GM19043 (cell line): ENCODE data around the gene SATB1.

Source experiments
- ATAC-seq: cut with Tn5 transposase; IDR thresholded peaks from one replicate; pipeline ENCODE4 v1.9.1; 2021; ENCODE audit warnings: low read depth; ENCODE audit not compliant: unreplicated experiment

The SATB1 gene

DNA sequence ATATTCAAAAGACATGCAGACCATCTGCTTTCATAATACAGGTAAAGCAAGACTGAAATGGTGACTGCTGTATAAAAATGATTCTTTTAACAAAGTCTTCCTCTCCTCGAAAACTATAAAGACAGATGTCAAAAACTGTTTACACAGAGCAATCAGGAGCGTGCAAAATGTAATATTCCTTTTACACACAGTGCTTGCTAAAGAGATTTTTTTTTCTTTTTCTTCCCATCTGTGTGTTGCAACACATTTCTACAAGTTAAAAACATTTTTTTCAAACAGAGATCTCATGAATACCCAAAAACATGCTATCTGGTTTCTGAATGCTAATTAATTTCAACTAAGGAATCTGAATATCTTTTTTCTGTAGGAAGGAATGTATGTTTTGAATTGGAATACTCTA, 22.1 kb downstream of the SATB1 start:
- ATAC-seq = no peak

DNA sequence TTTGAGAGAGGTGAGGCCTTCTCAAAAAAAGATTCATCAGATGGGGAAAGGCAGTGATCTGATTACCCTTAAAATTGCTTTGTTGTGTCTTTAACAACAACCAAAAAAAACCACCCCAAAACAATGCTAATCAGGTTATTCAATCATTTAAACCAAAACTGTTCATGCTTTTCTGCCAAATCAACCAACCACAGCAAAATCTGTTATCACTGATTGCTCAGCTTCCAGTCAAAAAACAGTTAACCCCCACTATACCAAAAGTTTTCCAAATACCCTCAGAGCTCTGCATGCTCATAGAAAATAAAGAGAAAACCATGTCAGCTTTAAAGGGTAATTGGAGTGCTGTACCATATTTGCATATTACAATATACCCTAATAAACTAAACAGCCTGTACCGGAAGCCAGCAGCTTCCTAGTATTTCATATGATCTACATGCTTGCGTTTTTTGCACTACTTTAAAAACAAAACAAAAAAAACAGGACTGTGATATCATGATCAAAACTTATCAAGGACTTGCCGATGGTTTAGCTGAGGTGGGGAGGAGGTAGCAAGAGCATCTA, 22.8 kb downstream of the SATB1 start:
- ATAC-seq = no peak

DNA sequence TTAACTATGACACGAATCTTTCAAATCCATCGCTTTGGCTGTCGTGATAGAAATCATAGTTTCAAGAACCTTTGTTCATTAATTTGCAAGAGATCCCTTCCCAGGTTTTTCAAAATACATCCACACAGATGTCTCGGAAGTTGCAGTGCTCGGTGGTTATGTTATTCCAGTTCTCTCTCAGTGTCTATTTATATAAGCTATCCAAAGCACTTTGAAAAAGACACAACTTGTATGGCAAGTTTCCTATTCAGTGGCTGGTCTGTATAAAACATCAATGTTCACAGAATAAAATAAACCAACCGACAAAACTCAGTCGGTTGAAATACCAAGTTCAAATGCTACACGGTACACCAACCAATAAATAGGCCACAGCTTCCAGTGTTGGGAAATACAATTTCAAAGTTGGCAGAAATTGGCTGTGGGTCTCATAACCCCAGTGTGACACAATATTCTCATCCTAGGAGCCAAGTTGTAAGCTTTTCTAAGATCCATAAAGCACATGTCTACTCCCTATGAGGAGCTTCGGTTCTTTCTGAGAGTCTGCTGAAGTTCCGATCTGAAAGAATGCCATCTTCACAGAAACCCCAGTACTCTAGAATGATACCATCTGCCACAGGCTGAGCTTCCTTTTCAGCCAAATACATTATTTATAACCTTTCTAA, 23.7 kb downstream of the SATB1 start:
- ATAC-seq = no peak

DNA sequence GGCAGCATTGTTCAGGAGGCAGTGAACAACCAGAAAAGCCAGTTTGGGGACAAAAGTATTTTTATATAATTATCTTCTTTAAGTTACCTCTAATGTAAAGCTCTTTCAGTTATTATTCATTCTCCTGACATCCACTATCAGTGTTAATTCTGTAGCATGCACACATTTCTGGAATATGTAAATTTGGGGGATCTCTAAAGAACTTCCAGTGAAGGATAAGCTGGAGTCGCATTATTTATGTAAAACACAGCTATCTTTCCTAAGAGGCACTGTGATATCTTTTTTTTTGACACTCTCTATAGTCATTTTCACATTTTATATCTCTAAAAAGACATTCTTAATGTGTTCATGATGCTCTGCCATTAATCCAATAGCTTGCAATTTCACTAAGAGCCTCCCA, 26.7 kb downstream of the SATB1 start:
- no peak for ATAC-seq

DNA sequence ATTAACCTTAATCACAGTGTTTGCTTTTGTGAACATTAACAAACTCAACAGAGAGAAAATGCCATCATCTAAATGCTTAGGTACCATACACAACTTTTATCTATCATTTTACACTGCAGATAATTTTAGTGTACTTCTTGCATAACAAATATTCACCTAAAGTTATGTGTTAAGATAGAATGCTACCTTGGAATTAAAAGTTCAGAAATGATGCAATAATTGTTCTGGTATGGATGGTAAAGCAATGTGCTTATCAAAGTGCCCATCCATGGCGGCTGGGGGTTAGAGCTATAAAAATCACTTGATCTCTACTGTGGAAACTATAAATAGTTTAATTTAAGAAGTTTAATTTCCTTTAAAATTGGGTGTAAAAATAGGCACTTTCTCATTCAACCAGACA, 28.7 kb downstream of the SATB1 start:
- ATAC-seq = no peak

DNA sequence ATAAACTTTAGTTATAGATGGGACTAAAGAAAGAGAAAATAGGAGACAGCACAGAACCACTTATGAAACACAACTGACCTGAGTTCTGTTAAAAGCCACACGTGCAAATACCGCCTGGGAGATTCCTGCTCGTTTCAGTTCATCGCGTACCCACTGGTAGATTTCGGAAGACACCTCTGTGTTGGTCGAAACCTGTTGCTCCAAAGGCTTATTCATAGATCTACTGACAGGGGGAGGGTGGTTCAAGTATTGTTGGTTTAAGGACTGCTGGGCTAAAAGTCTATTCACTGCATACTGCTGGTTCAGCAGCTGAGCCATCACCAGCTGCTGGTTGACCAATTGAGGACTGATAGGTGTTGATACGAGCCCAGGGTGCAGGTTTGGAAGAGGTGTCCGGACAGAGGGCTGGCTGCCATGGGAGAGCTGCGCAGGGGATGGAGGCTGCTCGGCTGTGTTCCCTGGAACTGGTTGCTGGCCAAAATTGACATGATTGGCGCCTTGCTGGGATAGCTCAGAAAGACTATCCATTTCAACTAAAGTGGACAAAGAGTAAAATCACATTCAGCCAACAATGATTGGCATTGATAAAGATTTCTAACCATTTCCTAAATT, 30.6 kb downstream of the SATB1 start:
- no peak for ATAC-seq

DNA sequence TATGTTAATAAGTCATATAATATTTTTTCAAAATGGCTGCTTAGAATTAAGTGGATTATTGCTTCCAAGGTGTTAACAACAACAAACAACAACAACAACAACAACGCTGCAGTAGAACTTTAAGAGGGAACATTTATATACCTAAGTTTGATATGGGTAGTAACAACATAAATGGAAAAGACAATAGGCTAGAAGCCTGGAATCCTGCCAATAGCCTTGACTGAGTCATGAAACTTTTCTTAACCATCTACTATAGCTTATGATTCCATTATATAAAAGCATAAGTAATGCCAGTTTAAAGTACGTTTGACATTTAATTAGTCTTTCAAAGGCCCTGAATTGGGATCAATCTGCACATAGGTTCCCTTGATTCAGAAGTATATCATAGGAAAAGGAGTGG, 31.2 kb downstream of the SATB1 start:
- ATAC-seq = no peak

DNA sequence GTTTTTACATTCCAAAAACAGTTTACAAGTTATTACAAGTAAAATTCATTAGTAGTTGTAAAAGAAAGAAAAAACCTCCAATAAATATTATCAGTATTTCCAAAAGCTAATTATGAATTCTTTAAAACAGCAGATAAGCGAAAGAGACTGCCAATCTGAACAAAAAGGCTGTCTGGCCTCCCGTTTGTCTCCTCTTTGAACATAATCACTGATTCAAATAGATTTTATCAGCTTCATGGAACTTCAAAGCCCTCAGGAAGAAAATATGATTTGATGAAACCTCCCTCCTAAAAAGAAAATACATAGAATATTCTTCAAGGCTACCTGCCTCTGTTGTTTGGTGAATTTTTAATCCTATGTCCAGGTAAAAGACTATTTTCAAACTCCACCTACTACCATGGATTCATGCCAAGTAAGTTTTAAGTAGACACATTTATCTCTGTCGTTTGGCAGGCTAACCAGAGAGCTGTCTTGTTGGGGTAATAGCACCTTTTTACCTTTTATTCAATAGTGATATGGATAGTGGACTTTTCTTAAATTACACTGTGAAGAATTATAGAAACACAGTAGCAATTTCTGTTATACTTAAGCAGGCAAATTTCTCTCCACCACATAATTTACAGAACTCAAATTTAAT, 35.0 kb downstream of the SATB1 start:
- ATAC-seq = no peak

DNA sequence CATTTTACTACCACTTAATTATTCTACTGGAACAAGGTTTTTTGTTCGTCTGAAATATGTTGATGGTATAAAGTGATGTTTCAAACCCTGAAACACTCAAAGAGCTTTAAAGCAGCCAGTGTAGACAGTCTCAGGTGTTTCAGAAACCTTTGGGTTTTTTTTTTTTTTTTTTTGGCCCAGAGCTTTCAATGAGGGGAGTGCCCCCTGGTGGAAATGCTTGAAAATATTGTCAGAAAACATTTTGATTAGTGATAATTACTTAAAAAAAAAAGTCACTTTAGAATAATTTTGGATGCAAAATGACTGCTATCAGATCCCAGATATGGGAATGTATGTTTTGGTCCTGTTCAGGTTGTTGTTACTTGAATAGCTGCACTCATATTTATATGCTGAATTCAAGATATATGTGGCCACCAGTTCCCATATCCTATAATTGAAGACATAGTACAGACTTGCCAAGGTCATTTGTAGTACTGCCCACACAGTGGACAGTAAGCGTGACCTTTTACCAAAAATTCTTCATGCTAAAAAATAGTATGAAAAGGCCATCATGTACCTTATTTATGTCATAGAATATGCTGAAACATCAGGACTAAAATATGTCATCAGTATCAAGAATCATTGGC, 35.9 kb downstream of the SATB1 start:
- ATAC-seq = no peak

DNA sequence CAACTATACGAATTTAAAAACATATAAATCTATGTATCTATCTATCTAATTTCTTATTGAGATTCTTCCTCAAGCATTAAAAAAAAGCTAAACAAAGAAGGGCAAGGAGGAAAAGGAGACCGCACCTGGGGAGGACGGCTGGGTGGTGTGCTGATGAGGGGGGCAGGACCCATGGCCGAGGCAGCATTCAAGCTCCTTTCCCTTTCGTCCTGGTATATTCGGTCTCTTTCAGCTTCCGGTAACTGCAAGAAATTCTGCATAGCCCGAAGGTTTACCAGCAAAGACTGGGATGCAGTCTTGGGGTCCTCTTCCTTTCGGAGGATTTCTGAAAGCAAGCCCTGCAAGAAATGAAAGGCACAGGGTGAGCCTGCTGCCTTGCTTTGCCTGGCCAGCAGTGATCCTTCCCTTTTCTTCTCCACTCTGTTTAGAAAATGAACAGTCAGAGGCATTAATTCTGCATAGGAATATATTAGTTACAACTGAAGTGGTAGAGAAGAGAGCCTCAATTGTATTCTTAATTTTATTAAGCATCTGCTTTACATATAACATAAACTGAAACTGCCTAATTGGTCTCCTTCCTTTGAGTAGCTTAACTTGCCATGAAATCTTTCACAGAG, 38.8 kb downstream of the SATB1 start:
- ATAC-seq = no peak

DNA sequence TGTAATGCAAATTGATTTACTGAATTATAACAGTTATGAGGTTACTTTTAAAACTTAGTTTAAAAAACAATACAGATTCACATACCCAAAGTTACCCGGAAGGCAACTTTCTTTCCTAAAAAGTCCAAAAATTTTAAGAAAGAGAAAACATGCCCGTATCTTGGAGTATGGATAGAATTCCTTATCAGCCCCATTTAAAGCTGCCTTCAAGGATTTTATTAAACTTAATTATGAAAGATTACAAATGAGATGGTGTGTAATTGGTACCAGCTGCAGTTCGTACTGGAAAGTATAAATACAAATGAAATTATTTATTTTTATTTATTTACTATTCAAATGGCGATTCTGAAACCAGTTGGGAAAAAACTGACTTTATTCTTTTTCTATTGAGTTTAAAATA, 39.4 kb downstream of the SATB1 start:
- no peak for ATAC-seq

DNA sequence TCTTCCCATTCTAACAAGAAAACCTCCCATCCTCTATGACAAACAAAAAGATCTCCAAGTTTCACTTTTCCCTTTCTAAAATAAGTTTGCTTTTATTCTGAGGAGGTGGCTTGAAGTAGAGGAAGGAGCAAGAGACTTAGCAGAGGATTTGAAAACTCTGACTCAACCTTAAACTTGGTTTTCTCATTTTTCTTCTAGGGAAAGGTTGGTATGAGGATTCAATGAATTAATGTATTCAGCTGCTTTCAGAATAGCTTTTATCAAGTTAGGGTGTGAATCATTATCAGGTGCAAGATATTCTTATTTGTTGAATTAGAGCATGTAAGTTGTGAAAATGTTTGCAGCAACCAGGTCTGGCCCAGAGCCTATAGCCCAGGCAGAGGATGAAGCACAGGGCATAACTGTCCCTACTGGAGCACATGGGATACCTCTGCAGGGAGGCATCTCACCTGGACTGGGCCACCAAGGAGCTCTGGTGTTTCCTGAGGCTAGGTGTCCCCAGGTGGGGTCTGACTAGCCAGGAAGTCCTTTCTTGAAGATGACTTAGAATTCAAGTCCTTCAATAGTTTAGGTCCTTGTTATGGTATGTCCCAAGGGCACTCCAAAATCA, 42.3 kb downstream of the SATB1 start:
- ATAC-seq = no peak

DNA sequence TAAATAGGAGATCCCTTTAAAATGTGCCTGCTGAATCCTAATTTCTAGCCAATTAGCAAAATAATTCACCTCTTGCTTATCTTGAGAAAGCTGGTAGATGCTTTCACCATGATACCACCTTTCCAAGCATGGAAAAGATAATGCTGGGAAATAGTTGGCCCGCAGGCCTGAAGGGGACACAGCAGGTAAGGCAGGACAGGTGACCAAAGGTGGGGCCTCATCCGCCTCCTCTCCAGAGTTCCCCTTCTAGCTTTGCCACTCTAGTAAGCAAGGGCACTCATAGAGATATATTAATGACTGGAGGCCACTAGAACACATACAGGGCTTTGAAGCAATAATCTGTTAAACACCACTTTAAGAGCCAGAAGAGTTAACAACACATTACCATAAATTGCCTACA, 45.5 kb downstream of the SATB1 start:
- no peak for ATAC-seq

DNA sequence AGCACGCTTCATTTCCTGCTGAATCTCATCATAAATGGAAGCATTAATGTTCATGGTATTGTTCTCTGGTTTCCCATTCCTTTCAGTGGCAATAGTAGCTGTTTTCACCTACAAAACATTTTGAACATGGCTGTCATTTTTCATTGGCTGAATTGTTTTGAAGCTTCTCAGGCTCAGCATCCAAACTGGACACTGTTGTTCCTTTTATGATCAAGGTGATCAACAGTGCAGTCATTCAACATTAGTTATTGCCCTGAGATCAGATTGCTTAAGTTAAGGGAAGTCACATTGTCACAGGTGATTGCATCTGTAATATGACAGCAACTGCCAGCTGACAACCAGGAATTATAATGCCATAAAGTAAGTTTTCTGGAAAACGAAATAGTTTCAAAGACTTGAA, 46.9 kb downstream of the SATB1 start:
- no peak for ATAC-seq

DNA sequence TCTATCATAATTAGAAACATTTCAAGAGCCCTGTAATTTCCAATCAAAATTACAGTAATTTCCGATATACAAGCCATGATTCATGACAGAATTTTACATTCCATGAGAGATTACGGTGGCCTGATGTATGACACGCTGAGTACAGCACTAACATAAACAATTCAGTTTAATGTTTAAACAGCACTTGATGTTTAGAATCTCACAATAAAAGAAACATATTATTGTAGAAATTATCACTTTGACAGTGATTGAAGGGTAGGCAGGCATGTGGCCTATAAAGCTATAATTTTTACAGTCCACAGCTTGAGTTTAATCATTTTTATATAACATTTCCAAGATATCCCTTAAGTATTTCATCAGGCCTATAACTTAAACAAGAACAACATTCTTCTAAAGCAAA, 48.5 kb downstream of the SATB1 start:
- ATAC-seq = no peak

DNA sequence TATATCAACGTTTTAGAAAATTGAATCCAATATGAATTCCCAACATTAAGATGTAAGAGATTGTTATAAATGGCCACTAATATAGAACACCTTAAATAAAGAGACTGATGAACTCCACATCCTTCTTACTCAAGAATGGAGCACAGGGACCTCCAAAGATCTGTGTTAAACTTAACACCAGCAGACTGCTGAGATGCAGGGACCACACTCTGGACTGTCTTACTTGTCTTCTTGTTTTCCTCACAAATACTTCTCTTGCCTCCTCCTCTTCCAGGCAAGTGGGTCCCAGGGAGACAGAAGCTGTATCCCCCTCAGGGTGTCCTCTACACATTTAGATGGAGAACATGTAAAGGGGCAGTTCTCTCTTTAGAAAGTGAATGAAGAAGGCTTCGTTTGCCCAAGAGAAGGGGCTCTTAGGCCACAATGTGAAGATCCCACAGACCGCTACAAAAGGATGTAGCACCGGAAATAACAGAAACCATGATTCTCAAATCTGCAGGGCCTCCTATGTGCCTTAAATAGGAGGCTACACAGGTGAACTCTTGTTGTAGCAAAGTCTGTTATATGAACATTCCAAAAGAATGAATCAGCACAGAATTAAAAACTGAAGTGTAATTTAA, 52.2 kb downstream of the SATB1 start:
- no peak for ATAC-seq

DNA sequence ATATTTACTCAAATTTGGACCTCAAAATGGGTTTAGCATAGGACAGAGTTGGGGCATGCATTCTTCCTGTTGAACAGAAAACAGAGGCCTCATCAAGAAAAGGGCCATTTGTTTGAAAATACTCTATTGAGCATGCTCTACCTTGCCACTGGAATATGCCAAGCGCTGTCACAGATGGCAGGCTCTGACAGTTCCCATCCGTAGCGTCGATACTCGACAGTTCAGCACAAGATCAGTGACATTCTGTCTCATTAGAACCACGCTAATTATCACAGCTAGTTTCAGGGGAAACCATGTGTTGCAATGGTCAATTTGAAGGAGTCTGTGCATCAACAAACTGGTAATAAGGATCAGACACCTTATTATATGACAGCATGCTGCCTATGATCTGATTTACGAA, 54.5 kb downstream of the SATB1 start:
- ATAC-seq = no peak

DNA sequence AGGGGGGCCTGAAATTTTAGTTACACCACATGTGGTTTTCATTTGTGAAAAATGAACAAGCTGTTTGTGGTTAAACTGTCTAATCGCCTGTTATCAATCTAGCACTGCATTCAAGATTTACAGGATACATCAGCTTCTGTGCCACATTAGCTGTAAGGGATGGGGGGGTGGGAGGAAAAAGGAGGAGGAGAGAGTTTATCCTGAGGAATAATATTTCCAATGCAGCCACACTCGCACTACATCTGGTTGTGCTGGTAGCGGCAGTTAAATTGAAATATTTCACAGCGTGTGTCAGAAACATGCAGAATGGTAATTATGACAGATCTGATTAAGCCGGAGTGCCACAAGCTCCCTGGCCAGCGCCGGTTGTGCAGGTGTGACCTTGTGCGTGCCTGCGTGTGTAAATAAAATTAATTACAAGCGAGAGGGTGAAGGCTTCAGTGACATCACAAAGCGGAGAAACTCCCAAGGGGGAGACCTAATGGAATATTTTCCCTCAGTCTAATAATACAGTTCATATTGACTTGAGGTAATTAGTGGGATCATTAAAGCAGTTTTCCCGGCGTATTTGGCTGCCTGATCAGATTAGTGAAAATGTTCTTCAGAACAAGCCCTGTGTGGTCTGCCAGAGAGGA, 55.5 kb downstream of the SATB1 start:
- no peak for ATAC-seq

DNA sequence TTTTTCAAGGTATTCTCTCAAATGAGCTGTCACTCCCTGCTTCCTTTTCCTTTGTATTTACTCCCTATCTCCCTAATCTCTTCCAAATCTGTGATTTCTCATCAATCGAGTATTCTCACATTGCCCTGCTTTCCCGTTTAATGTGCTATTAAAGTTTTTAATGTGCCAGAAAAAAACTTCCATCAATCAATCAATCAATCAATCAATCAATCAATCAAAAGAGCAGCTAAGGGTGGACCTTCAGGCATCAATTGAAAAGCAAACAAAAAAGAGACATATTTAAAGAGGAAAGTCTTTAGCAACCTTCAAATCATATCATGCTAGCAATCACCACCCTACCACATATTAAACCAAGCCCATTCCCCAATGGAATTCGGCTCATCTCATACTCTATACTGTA, 58.9 kb downstream of the SATB1 start:
- ATAC-seq = no peak

DNA sequence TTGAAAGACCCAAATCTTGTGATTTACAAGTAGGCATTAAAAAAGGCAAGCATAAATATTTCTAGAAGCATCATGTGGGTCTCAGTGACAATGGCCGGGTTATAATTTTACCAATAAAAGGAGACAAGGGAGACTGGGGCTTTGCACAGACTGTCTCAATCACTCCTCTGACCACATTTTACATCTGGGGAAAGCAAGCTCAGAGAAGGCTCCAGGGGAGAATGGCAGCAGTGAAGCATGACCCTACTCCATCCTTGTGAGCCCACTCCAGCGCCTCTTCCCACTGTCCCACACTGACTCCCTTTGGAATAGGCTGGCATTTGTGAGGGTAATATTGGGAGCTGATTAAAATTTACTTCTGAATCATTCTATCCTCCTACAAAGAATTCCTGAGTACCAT, 61.8 kb downstream of the SATB1 start:
- ATAC-seq = no peak
